ENCODE data around the gene CHCHD1.

GRCh38 chr10:73762915-73763314 lies 18.9 kb upstream of the CHCHD1 start:
- no peak for TF ChIP-seq CTCF (IDR thresholded peaks at IDR 0.05)
- no peak for TF ChIP-seq POLR2A (IDR thresholded peaks at IDR 0.05)
- no peak for TF ChIP-seq POLR2AphosphoS5 (IDR thresholded peaks at IDR 0.05)

All from suprapubic skin (tissue), 4 donors.